ENCODE data around the gene ALK. TPM values are rescaled to one million over a fixed set of nuclear protein-coding genes. Genes with fewer than 3 reads are reported as not detected.
A peak's percentile ranks its signal among the peaks of the same experiment; 100 is the strongest.

Gene ALK
- total RNA-seq, 4 donors from 2014 or later, result 0.83 to 1.6 (median 1.2) TPM

DNA sequence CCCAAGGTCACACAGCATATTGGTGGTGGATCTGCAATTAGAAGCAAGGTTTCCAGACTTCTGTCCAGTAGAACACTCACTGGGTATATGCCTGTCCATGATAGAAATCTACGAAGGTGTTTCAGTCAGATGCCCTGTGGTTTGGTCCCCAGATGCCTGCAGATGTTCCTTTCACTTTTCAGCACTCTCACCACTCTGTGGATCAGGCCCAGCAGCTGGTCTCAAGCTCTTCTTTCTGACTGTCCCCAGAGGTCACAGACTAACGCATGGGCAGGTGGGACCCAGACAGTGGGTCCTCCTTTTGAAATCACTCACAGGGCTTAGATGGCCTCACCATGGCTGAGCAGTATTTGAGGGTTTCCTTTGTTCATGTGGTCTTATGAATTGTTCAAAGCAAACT is 376.5 kb downstream of the ALK start:
- H3K36me3 ChIP-seq, result no peaks in the 10 kb centered on the region
- intact Hi-C loops (cut with DNase I), result no loop called here
- DNase-seq (ENCODE audit: extremely low spot score), result peak; percentile 39
- no peaks in the 10 kb centered on the region for H3K4me1 ChIP-seq
- no peaks in the 10 kb centered on the region for H3K27me3 ChIP-seq
- H3K27ac ChIP-seq (replicated peaks in 1 of 4), result no peak overlapping the region
- H3K9me3 ChIP-seq, result no peaks in the 10 kb centered on the region
- 17% methylated on average over 2 of the region's 2 CpGs for WGBS
- TF ChIP-seq POLR2A (IDR thresholded peaks at IDR 0.05; ENCODE audit: low read depth), result no peak
- TF ChIP-seq, protein P1, sequence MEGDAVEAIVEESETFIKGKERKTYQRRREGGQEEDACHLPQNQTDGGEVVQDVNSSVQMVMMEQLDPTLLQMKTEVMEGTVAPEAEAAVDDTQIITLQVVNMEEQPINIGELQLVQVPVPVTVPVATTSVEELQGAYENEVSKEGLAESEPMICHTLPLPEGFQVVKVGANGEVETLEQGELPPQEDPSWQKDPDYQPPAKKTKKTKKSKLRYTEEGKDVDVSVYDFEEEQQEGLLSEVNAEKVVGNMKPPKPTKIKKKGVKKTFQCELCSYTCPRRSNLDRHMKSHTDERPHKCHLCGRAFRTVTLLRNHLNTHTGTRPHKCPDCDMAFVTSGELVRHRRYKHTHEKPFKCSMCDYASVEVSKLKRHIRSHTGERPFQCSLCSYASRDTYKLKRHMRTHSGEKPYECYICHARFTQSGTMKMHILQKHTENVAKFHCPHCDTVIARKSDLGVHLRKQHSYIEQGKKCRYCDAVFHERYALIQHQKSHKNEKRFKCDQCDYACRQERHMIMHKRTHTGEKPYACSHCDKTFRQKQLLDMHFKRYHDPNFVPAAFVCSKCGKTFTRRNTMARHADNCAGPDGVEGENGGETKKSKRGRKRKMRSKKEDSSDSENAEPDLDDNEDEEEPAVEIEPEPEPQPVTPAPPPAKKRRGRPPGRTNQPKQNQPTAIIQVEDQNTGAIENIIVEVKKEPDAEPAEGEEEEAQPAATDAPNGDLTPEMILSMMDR (IDR thresholded peaks at IDR 0.05), result no peak
- TF ChIP-seq POLR2AphosphoS5 (IDR thresholded peaks at IDR 0.05), result no peak
- no peak for TF ChIP-seq EP300 (IDR thresholded peaks at IDR 0.05)
- H3K4me3 ChIP-seq, result no peak overlapping the region

DNA sequence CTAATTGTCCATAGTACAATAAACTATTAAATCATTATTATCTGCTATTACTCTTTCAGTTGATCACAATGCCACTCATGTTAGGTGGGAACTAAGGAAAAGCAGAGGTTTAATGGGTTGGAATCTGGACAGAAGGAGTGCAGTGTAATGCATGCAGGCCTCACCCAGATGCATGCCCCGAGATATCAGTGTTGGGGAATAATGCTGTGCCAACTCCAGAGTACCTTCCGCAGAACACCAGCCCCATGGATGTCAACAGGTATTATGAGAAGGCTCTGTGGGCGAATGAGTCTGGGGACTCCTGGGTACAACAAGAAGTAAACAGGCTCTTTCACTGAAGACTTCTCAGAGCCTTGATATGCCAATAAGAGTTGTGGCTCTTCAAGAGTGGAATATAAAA is 377.4 kb downstream of the ALK start:
- WGBS, result 87% methylated on average over 3 of the region's 3 CpGs
- Histone ChIP-seq H3K4me3 (no peak overlapping the region), H3K27me3 (no peaks in the 10 kb centered on the region), H3K27ac (replicated peaks in 1 of 4) (no peak overlapping the region), H3K36me3 (no peaks in the 10 kb centered on the region), H3K9me3 (no peaks in the 10 kb centered on the region), H3K4me1 (no peaks in the 10 kb centered on the region)
- intact Hi-C loops (cut with DNase I), result no loop called here
- TF ChIP-seq EP300 (IDR thresholded peaks at IDR 0.05), result no peak
- TF ChIP-seq, protein P1 (IDR thresholded peaks at IDR 0.05), result no peak
- TF ChIP-seq POLR2AphosphoS5 (IDR thresholded peaks at IDR 0.05), result no peak
- TF ChIP-seq POLR2A (IDR thresholded peaks at IDR 0.05; ENCODE audit: low read depth), result no peak
- DNase-seq (ENCODE audit: extremely low spot score), result peak; percentile 57

DNA sequence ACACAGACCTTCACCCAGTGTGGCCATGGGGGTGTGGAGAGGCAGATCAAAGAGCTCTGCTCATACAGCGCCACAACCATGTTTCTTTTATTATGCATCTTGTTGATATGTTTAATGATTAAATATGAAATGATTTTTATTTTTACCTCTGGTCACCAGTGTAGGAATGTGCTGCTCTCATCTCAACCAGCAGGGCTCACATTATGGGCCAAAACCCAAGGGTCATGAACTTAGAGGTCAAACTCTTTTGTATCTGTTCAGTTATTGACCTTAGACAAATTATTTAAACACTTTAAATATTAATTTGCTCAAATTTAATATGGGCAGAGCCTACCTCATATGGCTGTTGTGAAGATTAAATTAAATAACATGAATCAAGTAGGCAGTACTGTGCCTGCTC is 386.2 kb downstream of the ALK start:
- H3K9me3 ChIP-seq, result no peaks in the 10 kb centered on the region
- 74% methylated on average over 1 of the region's 1 CpG for WGBS
- intact Hi-C loops (cut with DNase I), result no loop called here
- H3K27me3 ChIP-seq, result no peaks in the 10 kb centered on the region
- no peak for TF ChIP-seq EP300 (IDR thresholded peaks at IDR 0.05)
- no peak for TF ChIP-seq POLR2A (IDR thresholded peaks at IDR 0.05; ENCODE audit: low read depth)
- TF ChIP-seq, protein P1 (IDR thresholded peaks at IDR 0.05), result no peak
- TF ChIP-seq POLR2AphosphoS5 (IDR thresholded peaks at IDR 0.05), result no peak
- no peak overlapping the region for H3K27ac ChIP-seq (replicated peaks in 1 of 4)
- no peaks in the 10 kb centered on the region for H3K36me3 ChIP-seq
- no peak overlapping the region for H3K4me3 ChIP-seq
- no peaks in the 10 kb centered on the region for H3K4me1 ChIP-seq
- DNase-seq (ENCODE audit: extremely low spot score), result peak; percentile 66

DNA sequence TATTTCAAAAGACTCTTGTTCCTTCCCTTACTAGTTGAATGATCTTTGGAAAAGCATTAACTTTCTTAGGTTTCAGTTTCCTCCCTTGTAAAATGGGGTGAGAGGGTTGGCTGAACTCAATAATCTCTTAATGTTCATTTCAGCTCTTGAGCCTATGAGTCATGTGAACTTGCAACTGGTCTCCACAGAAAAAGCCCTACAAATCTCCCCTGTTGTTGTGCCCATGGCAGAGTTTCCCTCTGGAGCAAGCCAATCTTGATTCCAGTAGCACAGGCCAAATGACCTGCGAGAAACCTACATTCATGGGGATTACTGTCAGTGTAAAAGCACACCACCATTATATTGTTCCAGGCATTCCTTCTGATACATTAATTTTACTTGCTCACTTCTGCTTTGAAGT is 388.9 kb downstream of the ALK start:
- Histone ChIP-seq H3K9me3 (no peaks in the 10 kb centered on the region), H3K4me1 (peaks cover 0 to 8% (median 3%) of the 10 kb centered on the region in 4 donors), H3K4me3 (no peak overlapping the region), H3K36me3 (no peaks in the 10 kb centered on the region), H3K27me3 (peaks cover 0 to 5% (median 0%) of the 10 kb centered on the region in 4 donors), H3K27ac (replicated peaks in 1 of 4) (no peak overlapping the region)
- intact Hi-C loops (cut with DNase I), result no loop called here
- TF ChIP-seq POLR2AphosphoS5 (IDR thresholded peaks at IDR 0.05) (no peak), POLR2A (IDR thresholded peaks at IDR 0.05; ENCODE audit: low read depth) (no peak), EP300 (IDR thresholded peaks at IDR 0.05) (no peak)
- TF ChIP-seq, protein P1 (IDR thresholded peaks at IDR 0.05), result no peak
- 60% methylated on average over 1 of the region's 1 CpG for WGBS
- no peak for DNase-seq (ENCODE audit: extremely low spot score)

DNA sequence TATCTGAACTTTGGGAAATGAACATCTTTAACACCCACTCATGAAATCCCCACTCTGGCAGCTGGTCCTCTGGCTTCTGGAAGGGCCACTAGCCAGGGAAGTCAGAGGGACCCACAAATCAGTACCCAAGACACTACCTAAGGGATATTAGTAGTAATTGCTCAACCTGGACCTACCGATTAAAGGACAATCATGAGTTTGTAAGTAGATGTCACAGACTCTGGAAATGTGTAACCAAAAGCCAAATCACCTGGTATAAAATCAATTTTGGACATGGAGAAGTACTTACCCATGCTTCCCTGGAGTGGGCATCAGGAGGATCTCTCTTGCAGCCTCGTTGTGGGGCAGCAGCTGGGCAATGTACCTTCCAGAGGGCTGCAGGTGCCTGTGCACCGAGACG is 389.8 kb downstream of the ALK start:
- TF ChIP-seq POLR2A (IDR thresholded peaks at IDR 0.05; ENCODE audit: low read depth) (no peak), EP300 (IDR thresholded peaks at IDR 0.05) (no peak), POLR2AphosphoS5 (IDR thresholded peaks at IDR 0.05) (no peak)
- TF ChIP-seq, protein P1 (IDR thresholded peaks at IDR 0.05), result no peak
- Histone ChIP-seq H3K9me3 (no peaks in the 10 kb centered on the region), H3K27ac (replicated peaks in 1 of 4) (no peak overlapping the region), H3K4me3 (no peak overlapping the region), H3K36me3 (no peaks in the 10 kb centered on the region), H3K27me3 (peaks cover 0 to 5% (median 0%) of the 10 kb centered on the region in 4 donors), H3K4me1 (peaks cover 0 to 8% (median 3%) of the 10 kb centered on the region in 4 donors)
- WGBS, result 81% methylated on average over 4 of the region's 4 CpGs
- intact Hi-C loops (cut with DNase I), result no loop called here
- DNase-seq (ENCODE audit: extremely low spot score), result no peak

All from esophagus muscularis mucosa (tissue), 4 donors.